C4-2B (cell line): ENCODE measurements around the gene DES.

ENCODE experiments used
- CTCF ChIP-seq: fragments of 450-650 bp; conservative IDR thresholded peaks from 2 replicates; pipeline ENCODE4 v1.5.1; 2017; ENCODE audit warnings: mild to moderate bottlenecking
- ZFX ChIP-seq: fragments of 450-650 bp; IDR thresholded peaks from 2 replicates; pipeline ENCODE4 v1.6.1; 2017

- TF ChIP-seq CTCF, result no peak
- TF ChIP-seq ZFX, result no peak
Observed at GRCh38 chr2:219462349-219462748, 44.2 kb downstream of the DES start.
